Tibial nerve (tissue), 3 donors: Measurements from ENCODE around the gene NINJ2.

Source experiments
- CTCF ChIP-seq, 5 experiments: fragments of 200-600 bp in 3 of 5; fragments of 450-650 bp in 2 of 5; sonication (generic) in 3 of 5; IDR thresholded peaks; one replicate each; pipeline ENCODE4 v1.5.1; 2016 to 2019; ENCODE audit warnings: antibody characterized with exemption in 5 of 5, mild to moderate bottlenecking in 3 of 5, moderate library complexity in 2 of 5
- POLR2A ChIP-seq, 2 donors: fragments of 450-650 bp; IDR thresholded peaks; one replicate each; pipeline ENCODE4 v1.6.1; 2017; ENCODE audit warnings: antibody characterized with exemption in 2 of 2, mild to moderate bottlenecking in 2 of 2, moderate library complexity in 2 of 2

GRCh38 chr12:622416-622815 lies 40.8 kb downstream of the NINJ2 start:
- TF ChIP-seq POLR2A (IDR thresholded peaks at IDR 0.05) (no peak), CTCF (IDR thresholded peaks at IDR 0.05) (no peak)
